Left kidney (tissue), 2 donors: Measurements from ENCODE around the gene ENDOV. TPM values are rescaled to one million over a fixed set of nuclear protein-coding genes. Genes with fewer than 3 reads are reported as not detected.
"Not testable (repeated sequence)": the region's sequence is repeated elsewhere in the genome, so short reads cannot be mapped to it uniquely, and the experiment has no call there.

Source experiments
- DNase-seq: peaks from one replicate; pipeline ENCODE4 v3.0.0-alpha.2; 2013
- polyA plus RNA-seq: library from polyadenylated mRNA; unstranded; fragments of 120-200 nt; gene quantifications from one replicate; pipeline ENCODE4 v1.2.1, GENCODE V29; 2013; ENCODE audit not compliant: insufficient read length

The ENDOV gene
- polyA plus RNA-seq, 1 donor = 42.7 TPM

DNA sequence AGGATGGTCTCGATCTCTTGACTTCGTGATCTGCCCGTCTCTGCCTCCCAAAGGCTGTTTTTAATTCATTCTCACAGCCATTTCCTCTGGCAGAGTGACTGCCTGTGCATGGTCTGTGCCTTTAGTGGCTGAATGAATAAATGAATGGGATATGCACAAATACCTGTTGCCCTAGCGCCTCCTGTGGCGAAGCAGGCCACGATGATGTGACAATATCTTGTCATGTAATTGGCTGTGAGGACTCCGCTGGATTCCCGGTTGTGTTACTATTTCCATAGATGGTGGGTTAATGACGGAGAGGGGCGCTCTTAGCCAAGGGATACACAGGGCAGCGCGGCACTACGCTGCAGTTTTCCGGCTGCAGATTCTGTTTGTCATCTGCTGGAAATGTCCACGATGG is 26.8 kb upstream of the ENDOV start:
- DNase-seq = no peak

DNA sequence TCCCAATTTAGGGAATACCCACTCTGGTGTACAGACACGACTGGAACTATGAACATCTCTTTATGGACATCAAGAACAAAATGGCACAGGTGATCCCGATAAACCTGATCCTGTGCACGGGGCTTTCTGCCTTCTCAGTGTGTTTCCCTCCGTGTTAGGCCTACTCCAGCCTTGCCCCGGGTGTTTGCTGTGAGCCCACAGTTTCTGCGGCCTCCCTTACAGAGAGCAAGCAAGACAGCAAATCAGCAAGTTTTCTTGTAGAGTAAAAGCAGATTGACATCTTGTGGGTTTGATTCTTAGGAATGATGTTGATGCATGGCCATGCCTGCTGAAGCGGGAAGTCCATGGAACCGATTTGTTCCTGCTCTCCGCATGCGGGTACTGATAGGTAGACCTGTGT is 26.4 kb upstream of the ENDOV start:
- DNase-seq = no peak

DNA sequence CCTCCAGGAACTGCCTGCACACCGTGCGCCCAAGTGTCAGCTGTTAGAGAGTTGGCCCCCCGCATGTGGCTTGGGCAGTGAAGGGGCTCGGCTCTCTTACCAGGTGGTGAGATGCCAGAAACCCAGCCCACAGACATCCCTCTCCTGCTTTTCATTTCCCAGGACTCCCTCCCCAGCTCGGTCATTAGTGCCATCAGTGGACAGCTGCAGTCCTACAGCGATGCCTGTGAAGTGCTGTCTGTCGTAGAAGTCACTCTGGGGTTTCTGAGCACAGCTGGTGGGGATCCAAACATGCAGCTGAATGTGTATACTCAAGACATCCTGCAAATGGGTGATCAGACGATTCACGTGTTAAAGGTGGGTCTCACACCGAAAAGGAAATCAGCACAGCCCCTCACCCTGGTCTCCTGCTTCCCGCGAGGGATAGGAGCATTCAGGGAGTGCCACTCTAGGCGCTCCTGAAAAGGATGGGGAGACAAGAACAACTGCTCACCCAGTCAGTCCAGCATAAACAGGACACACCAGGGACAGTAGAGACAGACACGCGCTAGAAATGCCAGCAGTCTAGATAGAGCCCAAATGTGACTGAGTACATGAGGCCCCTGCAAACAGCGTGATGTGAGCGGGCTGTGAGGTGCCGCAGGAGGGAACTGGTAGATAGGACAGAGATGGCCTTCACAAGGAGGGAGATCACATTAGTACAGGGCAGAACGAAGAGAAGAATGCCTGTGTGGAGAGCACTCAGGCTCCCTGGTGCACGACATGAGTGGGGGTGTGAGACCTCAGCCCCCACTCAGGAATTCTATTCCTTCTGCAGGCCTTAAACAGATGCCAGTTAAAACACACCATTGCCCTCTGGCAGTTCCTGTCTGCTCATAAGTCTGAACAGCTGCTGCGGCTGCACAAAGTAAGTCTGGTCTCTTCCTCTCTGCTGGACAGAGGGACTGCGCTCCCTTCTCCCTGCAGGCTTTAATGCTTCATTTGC is 25.7 kb upstream of the ENDOV start:
- no peak for DNase-seq

DNA sequence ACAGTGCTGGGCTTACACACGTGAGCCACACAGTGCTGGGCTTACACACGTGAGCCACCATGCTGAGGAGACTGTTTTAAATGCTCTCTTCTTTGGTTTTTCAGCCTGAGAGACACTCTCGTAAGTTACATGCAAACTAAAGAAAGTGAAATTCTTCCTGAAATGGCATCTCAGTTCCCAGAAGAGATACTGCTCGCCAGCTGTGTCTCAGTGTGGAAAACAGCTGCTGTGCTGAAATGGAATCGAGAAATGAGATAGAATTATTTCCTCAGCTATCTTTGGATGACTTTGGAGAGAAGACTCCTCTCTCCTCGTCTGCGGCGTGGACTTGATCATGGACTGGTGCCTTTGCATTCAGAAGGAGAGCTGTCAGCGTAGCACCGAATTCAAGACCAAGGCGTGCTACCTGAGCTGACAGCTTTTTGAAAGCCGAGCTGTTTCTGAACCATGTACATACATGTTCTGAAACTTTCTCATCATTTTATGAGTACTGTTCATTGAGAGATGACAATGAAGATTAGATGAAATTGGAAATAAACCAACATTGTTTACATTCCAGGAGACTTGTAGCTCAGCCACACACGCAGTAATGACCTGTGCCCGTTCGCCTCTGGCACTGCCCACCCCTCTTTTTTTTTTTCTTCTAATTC is 21.6 kb upstream of the ENDOV start:
- no peak for DNase-seq

DNA sequence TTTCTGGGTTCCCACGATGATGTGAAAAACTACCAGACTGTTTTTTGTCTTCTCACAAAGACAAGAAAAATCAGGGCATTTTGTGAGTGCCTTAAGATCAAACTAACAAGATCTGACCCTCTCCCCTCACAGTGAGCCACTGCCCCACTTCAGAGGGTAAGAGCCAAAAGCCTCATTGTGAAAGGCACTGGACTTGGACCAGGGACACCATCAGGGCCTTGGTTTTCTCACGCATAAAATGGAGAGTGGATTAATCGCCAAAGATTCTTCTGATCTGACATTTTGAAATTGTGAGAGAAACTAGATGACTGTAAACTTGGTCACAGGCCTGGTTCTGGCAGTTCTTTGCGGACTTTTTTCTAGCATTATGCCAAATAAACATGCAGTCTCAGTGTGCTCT is 21.0 kb upstream of the ENDOV start:
- no peak for DNase-seq

DNA sequence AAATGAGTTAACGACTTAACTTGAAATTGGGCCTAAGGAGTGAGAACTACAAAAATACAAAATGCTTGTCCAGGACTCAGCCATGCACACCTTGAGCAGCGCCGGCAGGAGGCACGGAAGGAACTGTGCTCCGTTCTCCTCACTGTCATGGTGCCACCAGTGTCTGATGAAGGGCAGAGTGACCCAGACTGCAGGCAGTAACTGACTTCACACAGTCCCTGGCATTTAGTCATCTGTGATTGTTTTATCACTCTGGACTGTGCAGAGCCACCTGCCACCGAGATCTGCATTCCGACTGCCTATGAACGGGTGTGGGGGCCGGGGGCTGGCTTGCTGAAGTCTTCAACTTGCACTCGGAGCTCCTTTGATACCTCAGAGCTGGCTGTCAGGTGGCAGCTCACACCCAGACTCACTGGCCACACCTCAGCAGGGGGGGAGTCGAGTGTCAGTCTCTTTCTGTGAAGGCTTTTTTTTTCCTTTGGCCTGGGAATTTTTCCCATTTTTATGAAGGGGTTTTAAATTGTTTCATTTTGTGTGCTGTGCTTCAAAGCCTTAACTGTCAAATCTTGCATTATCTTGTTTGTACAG is 20.2 kb upstream of the ENDOV start:
- DNase-seq = no peak

DNA sequence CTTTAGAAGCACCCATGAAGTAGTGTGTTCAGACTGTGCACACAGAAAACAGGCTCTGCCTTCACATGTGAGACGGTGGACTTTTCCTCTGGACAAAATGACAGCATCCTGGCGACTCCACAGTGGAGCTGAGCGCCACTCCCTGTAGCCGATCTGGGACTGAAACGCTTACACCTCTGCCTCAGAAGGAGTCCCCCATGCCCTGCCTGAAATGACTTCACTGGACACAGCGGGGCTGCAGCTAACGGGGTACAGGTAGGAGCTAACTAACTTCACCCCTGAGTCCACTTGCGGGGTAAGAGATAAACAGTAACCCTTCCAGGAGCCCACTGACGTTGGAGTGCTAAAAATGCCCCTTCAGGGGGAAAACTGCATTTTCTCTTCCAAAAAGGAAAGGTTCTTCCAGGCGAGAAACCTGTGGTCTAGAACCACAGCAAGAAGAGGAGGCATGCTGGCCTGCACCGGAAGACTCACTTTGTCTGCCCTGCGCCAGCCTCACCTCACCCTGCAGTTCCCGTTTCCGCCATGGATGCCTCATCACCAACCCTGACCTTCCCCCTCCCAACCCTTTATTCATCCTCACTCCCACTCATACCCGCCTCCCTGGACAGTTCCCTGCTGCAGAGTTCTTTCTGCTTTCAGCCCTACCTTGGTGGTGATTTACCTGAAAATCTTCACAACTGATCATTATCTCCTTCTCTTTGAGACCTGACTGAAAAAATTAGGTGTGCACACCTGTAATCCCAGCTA is 19.4 kb upstream of the ENDOV start:
- DNase-seq = no peak

DNA sequence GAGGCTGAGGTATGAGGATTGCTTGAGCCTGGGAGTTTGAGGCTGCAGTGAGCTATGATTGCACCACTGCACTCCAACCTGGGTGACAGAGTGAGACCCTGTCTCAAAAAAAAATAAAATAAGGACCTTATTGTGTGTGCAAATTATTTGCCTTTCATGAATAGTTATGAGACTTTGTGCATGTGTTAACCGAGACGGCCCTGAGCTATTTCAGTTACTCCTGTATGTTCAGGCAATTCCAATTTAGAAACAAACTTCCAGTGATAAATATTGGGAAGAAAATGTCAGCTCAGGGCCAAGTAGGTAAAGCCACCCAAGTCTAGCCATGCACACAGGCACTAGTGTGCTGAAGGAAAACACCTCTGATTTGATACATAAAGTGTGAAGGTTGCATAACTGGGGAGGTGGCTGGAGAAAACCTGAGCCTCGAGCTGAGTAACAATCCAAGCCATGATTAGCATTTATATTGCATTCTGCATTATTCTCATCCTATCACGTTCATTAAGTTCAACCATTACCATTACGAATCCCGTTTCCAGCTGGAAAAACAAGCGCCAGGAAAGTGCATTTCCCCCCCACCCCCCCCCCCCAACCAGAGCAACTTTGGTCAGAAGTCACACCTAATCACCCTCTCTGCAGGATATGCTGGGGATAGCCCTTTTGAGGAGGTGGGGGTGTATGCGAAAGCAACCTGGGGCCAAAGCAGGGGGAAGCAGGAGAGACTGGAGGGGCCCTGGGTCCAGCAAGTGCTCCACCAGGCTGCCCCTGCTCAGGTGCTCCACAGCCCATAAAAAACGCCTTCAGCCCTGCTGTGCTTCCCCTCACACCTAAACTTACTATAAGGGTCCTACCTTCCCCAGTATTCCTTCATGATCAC is 18.6 kb upstream of the ENDOV start:
- no peak for DNase-seq

DNA sequence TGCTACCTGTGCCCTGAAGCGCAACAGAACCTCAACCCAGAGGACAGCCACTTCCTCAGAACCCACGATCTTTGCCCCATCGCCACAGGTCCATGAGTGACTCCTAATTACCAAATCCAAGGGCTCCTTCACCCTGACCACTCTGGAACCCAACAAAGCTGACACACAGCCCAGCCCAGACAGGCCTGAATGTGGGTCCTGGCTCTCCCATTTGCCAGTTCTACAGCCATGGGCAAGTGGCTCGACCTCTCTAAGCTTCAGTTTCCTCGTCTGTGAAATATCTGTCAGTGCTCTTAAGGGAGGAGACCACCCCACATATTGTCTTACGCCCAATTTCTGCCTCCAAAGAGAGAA is 18.0 kb upstream of the ENDOV start:
- no peak for DNase-seq

DNA sequence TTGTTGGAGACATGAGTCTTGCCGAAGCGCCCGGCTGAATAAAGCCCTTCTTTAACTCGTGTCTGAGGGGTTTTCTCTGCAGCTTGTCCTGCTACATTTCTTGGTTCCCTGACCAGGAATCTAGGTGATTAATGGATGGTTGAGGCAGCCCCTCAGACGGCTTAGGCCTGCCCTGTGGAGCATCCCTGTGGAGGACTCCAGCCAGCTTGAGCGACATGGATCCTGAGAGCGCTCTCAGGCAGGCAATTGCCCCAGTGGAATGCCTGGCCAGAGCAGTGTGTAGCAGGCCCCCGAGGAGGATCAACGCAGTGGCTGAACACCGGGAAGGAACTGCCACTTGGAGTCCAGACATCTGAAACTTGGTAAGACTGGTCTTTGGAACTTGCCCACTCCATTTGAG is 17.3 kb upstream of the ENDOV start:
- DNase-seq = no peak

DNA sequence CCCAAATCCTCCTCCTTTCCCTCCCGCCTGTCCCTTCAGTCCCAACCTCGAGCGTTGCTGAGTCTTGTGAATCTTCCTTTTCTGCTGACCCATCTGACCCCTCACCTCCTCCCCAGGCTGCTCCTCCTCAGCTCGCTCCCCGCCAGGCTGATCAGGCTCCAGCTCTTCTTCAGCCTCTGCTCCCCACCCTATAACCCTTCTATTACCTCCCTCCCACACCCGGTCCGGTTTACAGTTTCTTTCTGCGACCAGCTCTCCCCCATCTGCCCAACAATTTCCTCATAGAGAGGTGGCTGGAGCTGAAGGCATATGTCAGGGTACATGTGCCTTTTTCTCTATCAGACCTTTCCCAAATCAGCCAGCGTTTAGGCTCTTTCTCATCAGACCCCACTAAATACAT is 13.9 kb upstream of the ENDOV start:
- DNase-seq = not testable (repeated sequence)

DNA sequence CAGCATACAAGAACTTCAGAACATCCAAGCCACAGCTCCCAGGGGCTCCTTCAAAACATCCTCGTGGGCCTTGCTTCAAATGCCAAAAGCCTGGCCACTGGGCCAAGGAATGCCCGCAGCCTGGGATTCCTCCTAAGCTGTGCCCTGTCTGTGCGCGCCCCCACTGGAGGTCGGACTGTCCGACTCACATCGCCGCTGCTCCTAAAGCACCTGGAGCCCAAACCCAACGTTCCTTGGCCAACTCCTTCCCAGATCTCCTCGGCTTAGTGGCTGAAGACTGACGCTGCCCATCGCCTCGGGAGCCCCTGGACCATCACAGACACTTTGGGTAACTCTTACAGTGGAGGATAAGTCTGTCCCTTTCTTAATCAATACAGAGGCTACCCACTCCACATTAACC is 12.9 kb upstream of the ENDOV start:
- not testable (repeated sequence) for DNase-seq

DNA sequence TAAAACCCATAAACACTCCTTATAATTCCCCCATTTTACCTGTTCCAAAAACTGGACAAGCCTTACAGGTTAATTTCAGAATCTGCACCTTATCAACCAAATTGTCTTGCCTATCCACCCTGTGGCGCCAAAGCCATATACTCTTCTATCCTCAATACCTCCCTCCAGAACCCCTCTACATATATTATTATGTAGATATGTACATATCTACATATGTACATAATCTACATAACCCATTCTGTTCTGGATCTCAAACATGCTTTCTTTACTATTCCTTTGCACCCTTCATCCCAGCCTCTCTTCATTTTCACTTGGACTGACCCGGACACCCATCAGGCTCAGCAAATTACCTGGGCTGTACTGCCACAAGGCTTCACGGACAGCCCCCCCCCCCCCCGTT is 12.0 kb upstream of the ENDOV start:
- DNase-seq = no peak

DNA sequence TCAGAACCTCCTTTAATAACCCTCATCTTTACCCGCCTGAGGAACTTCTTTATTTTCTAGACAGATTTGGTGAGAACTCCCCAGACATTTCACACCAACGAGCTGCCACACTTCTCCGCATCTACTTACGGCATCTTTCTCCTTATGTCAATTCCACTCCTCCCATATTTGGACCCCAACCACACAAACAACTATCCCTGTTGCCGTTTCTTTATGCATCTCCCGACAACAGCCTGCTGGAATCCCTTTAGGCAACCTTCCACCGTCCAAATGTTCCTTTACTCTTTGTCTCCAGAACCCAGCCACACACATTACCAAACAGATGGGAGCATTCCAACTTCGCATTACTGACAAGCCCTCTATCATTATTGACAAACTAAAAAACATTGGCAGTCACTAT is 8.8 kb upstream of the ENDOV start:
- DNase-seq = no peak

DNA sequence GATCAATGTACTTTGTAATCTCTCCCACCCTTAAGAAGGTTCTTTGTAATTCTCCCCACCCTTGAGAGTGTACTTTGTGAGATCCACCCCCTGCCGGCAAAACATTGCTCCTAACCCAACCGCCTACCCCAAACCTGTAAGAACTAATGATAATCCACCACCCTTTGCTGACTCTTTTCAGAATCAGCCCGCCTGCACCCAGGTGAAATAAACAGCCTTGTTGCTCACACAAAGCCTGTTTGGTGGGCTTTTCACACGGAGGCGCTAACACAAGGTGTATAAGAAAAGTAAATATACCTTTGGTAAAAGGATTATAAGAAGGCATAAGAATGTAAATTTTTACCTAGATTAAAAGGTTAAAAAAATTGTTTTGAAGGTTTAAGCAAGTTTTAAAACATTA is 7.0 kb upstream of the ENDOV start:
- DNase-seq = not testable (repeated sequence)

DNA sequence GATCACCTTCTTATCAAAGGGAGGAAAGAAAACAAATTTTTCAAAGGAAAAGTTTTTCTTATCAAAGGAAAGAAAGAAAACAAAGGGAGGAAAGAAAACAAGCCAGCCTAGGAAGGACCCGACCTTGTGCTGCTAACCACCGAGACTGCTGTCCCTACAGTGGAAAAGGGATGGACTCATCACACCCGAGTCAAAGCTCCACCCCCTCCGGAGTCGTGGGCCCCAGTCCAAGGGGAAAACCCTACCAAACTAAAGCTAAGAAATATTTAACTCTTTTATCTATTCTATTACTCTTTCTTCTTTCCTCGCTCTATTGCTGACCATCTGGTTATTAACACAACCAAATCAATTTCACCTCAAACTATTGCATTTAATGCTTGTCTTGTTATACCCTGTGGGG is 6.1 kb upstream of the ENDOV start:
- no peak for DNase-seq

DNA sequence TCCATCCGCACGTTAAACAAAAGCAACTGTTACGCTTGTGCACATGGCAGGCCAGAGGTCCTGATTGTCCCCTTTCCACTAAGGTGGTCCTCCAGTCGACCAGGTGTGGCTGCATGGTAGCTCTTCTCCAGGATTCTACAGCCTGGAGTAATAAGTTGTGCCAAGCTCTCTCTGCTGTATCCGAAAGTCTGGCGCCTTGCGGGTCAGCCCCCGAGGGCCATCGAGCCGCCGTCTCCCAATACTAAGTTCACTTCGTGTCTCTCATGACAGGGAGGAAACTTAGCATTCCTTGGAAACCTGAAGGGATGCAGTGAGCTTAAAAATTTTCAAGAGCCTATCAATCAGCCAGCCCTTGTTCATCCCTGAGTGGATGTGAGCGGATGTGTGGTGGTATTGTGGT is 5.3 kb upstream of the ENDOV start:
- no peak for DNase-seq

DNA sequence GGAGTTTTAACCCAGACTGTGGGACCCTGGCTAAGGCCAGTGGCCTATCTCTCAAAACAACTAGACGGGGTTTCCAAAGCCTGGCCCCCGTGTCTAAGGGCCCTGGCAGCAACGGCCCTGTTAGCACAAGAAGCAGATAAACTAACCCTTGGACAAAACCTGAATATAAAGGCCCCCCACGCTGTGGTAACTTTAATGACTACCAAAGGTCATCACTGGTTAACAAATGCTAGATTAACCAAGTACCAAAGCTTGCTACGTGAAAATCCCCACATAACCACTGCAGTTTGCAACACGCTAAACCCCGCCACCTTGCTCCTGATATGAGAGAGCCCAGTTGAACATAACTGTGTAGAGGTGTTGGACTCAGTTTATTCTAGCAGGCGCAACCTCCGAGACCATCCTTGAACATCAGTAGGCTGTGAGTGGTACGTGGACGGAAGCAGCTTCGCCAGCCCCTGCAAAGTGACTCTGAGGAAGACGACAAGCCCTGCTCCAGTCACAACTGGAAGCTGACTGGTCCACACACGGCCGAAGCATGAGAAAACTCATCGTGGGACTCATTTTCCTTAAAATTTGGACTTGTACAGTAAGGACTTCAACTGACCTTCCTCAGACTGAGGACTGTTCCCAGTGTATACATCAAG is 4.4 kb upstream of the ENDOV start:
- DNase-seq = not testable (repeated sequence)

DNA sequence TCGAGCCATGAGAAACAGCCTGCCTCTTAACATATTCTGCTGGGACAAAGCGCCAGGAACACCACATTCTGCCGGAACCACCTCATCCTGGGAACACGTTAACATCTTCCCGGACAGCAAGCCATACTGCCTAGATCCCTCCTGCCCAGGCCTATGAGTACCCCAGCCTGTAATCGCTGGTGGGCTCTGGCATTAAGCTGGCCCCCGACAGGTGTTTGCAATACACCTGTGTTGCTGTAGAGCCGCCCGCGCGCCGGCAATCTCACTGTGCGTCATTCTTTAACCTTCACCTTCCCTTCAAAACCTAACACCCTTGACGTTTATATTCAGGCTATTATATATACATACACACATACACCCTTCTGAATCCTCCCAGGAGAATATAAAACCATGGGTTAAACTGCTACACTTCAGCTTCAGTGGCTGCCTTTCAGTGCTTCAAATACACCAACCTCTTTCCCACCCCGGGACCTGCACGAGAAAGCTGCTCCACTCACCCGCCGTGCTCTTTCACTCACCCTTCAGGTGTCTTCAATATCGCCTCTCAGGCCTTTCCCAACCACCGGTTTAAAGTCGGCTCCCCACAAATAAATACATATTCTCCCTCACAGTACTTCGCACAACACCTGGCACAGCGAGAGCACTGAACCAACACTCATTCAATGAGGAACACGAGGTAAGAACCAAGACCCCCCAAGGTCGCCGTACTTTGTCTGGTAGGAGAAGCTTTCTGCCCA is 1.0 kb upstream of the ENDOV start:
- no peak for DNase-seq

DNA sequence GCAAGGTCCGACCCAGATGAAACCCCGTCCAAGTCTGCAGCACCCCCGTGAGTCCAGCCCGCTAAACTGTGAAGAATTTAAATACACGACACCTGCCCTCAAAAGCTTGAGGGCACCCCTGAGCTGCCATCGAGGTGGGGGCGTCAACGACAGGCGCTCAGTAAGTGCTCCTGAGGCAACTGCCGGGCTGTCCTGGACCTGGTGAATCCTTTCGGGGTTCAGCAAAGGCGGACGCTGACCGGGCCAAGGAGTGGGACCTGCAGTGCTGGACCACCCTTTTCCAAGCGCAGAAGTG is 512 bp upstream of the ENDOV start:
- DNase-seq = no peak
